Progenitor cell of endocrine pancreas (in vitro differentiated cells): ENCODE data around the gene CHRNA3. TPM values are rescaled to one million over a fixed set of nuclear protein-coding genes. Genes with fewer than 3 reads are reported as not detected.
A peak's percentile ranks its signal among the peaks of the same experiment; 100 is the strongest.

Experiments used
- DNase-seq: peaks from one replicate; pipeline ENCODE4 v3.0.0; 2021; ENCODE audit warnings: low spot score; ENCODE audit not compliant: unreplicated experiment
- H3K27ac Mint-ChIP-seq: 2 replicates; pipeline ENCODE4 v1.8.0; 2021; ENCODE audit warnings: mild to moderate bottlenecking, moderate library complexity, mixed read lengths
- H3K27me3 Mint-ChIP-seq: 2 replicates; pipeline ENCODE4 v1.8.0; 2021; ENCODE audit warnings: mixed read lengths
- H3K36me3 Mint-ChIP-seq: 2 replicates; pipeline ENCODE4 v1.8.0; 2022; ENCODE audit warnings: mixed read lengths; ENCODE audit not compliant: insufficient read depth
- H3K4me1 Mint-ChIP-seq: 2 replicates; pipeline ENCODE4 v1.8.0; 2021; ENCODE audit warnings: low read depth, mixed read lengths
- H3K4me3 Mint-ChIP-seq: 2 replicates; pipeline ENCODE4 v1.8.0; 2021; ENCODE audit warnings: low read depth, mild to moderate bottlenecking, moderate library complexity, mixed read lengths
- H3K9me3 Mint-ChIP-seq: 2 replicates; pipeline ENCODE4 v1.8.0; 2021; ENCODE audit warnings: low read depth, mixed read lengths
- total RNA-seq: library from RNA; stranded (reverse); gene quantifications from 2 replicates; pipeline ENCODE4 v1.2.1, GENCODE V29; 2021
- TF ChIP-seq, protein P1 (sequence below): fragments of 200-600 bp; sonication (generic); IDR thresholded peaks from one replicate; pipeline ENCODE4 v1.5.0; 2021; ENCODE audit warnings: antibody characterized with exemption, mild to moderate bottlenecking; ENCODE audit not compliant: unreplicated experiment

Gene CHRNA3
- total RNA-seq, 1 donor from 2014 or later: 0.29 TPM

DNA sequence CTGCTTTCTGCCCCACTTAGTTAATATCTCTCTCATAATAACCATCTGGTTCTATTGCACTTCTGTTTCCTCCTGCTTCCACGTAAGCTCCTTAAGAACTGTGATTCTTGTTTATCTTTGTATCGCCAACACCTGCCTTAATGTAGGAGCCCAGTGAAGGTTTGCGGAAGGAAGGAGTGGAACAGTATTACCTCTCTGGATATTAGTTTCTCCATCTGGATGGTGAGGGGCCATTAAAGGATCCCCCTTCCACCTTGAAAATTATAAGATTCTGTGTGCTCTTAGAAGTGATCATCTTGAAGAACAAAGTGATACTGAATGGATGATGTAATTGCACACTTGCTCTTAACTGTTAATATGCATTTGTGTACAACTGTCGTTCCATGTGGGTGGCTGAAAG, 53.3 kb downstream of the CHRNA3 start:
- no peaks in the 10 kb centered on the region for H3K9me3 Mint-ChIP-seq
- TF ChIP-seq, protein P1, sequence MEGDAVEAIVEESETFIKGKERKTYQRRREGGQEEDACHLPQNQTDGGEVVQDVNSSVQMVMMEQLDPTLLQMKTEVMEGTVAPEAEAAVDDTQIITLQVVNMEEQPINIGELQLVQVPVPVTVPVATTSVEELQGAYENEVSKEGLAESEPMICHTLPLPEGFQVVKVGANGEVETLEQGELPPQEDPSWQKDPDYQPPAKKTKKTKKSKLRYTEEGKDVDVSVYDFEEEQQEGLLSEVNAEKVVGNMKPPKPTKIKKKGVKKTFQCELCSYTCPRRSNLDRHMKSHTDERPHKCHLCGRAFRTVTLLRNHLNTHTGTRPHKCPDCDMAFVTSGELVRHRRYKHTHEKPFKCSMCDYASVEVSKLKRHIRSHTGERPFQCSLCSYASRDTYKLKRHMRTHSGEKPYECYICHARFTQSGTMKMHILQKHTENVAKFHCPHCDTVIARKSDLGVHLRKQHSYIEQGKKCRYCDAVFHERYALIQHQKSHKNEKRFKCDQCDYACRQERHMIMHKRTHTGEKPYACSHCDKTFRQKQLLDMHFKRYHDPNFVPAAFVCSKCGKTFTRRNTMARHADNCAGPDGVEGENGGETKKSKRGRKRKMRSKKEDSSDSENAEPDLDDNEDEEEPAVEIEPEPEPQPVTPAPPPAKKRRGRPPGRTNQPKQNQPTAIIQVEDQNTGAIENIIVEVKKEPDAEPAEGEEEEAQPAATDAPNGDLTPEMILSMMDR: no peak
- DNase-seq: no peak
- H3K36me3 Mint-ChIP-seq: no peaks in the 10 kb centered on the region
- H3K4me1 Mint-ChIP-seq: peaks cover 6% of the 10 kb centered on the region
- no peak overlapping the region for H3K4me3 Mint-ChIP-seq
- H3K27ac Mint-ChIP-seq: no peak overlapping the region
- peaks cover 29% of the 10 kb centered on the region for H3K27me3 Mint-ChIP-seq

DNA sequence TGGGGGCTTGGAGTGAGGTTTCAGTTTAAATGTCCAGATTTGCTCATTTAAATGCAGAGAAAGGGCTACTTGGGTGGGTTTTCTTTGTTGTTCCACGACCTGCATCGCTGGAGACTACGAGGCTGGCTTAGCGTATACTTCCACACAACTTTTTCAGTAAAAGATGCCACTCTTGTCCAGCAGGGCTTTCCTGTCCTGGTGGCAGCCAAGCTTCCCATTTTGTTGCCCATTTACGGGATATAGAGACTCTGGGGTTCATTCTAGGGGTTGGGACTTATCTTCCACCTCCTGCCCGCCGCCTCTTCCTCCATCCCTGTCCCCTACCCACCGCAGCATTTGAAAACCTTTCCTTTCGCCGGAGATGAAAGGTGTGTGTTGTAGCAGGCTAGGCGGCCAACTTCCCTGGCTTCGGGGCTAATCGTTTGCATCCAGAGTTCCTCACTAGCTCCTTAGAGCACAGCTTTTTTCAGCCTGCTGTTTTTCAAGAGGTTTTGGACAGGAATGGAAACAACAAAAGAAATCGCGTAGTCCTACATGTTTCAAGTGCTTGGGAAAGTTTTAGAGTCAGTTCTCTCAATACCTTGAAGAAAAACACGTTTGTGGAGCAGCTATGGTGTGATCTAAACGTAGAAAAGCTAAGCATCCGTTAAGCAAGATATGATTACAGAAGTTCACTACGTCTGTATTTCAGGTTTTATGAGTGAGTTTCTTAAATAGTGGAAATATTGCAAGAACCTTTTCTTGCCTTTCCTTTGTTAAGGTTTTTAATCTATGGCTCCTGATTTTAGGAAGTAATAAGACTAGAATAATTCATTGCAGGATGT, 54.6 kb downstream of the CHRNA3 start:
- Mint-ChIP-seq H3K27ac (peak overlapping the region; percentile 87), H3K36me3 (no peaks in the 10 kb centered on the region), H3K4me1 (peaks cover 6% of the 10 kb centered on the region), H3K9me3 (no peaks in the 10 kb centered on the region), H3K27me3 (peaks cover 39% of the 10 kb centered on the region), H3K4me3 (peak overlapping the region; percentile 84)
- TF ChIP-seq, protein P1: peak; percentile 32
- no peak for DNase-seq

DNA sequence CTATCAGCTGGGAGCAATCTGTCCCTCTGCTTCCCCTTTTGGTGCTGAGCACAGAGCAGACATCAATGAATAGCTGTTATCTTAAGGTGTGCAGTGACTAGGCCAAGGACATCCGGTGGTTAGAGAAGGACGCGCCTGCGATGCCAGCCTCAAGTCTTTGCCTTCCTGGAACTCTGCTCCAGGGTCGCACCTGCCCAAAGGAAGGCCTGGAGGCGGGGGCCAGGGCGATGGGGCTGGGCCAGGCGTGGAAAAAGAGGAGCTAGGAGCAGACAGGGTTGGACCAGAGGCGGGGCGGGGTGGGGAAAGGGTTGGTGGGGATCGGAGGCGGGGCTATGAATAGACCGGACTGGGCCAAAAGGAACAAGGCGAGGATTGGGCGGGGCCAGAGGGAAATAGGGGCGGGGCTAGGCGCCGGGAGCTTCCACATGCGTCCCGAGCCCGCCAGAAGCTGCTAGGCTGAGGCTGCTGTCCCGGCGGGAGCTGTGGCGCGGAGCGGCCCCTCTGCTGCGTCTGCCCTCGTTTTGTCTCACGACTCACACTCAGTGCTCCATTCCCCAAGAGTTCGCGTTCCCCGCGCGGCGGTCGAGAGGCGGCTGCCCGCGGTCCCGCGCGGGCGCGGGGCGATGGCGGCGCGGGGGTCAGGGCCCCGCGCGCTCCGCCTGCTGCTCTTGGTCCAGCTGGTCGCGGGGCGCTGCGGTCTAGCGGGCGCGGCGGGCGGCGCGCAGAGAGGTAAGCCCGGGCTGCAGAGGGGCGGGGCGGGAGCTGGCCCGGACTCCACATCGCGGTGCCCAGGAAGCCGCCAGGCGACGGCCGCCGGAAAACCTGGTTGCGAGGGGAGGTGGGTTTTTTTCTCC, 55.5 kb downstream of the CHRNA3 start, which contains the start of gene CHRNA5:
TSS of gene CHRNA5 (plus strand) at position 424 of the 854 bp plus-strand sequence. CDS start at position 624, 200 bp downstream.
- TF ChIP-seq, protein P1: no peak
- Mint-ChIP-seq H3K27me3 (peaks cover 39% of the 10 kb centered on the region), H3K4me3 (peak within 1 kb of the TSS; percentile 84)

DNA sequence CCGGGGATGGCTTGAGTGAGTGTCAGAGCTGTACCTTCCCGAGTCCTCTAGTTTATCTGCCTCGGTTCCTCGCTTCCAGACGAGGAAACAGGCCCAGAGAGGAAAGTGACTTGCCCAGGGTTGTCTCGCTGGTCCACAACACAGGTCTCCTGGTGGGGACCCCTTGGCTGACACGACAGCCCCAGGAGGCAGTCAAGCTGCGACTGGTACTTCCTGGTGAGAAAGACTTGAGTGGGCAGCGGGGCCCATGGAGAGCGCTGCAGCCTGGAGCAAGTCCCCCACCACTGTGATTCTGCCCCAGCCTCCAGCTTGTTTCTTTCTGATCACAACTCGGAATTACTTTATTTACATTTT, 56.1 kb downstream of the CHRNA3 start:
- Mint-ChIP-seq H3K4me1 (peaks cover 6% of the 10 kb centered on the region), H3K36me3 (no peaks in the 10 kb centered on the region), H3K27ac (peak overlapping the region; percentile 69), H3K27me3 (peaks cover 39% of the 10 kb centered on the region), H3K4me3 (peak overlapping the region; percentile 84), H3K9me3 (no peaks in the 10 kb centered on the region)
- no peak for DNase-seq
- TF ChIP-seq, protein P1: no peak

More for the DNA sequence above, 55.5 kb downstream of the CHRNA3 start, which contains the start of gene CHRNA5:
- peaks cover 6% of the 10 kb centered on the region for H3K4me1 Mint-ChIP-seq
- H3K36me3 Mint-ChIP-seq: no peaks in the 10 kb centered on the region
- peak; percentile 95 for DNase-seq
- H3K9me3 Mint-ChIP-seq: no peaks in the 10 kb centered on the region
- H3K27ac Mint-ChIP-seq: peak within 1 kb of the TSS; percentile 87

DNA sequence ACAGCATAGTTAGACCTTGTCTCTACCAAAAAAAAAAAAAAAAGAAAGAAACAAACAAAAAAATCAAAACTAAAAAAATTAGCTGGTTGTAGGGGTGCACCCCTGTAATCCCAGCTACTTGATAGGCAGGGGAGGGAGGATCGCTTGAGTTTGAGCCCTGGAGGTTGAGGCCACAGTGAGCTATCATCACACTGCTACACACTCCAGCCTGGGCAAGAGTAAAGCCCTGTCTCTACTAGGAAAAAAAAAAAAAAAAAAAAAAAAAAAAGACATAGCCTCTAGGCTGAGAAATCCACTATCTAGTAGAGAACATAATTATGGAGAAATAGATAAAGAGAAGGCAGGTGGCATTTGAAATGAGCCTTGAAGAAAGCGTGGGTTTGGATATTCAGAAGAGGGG, 57.7 kb downstream of the CHRNA3 start:
- TF ChIP-seq, protein P1: no peak
- DNase-seq: no peak
- H3K27me3 Mint-ChIP-seq: peaks cover 39% of the 10 kb centered on the region
- no peak overlapping the region for H3K4me3 Mint-ChIP-seq
- no peaks in the 10 kb centered on the region for H3K9me3 Mint-ChIP-seq
- H3K27ac Mint-ChIP-seq: no peak overlapping the region
- H3K36me3 Mint-ChIP-seq: no peaks in the 10 kb centered on the region
- H3K4me1 Mint-ChIP-seq: peaks cover 6% of the 10 kb centered on the region
